ENCODE data around the gene REST. TPM values are rescaled to one million over a fixed set of nuclear protein-coding genes. Genes with fewer than 3 reads are reported as not detected.

The REST gene
- total and polyA plus RNA-seq, 2 donors (not counting 3 experiments of a cell fraction or from before 2014, with no cell fraction given), result 7.0 to 45.9 TPM

- CTCF ChIA-PET, result interaction anchor here (1.0 to 2.1 kb wide), 5 partner anchors 12 to 184 kb away, joined by 3 to 5 read pairs (median 3); no protein-coding TSS in a partner anchor
These were observed 71.8 kb downstream of the REST start for GRCh38 chr4:56979421-56980072.

More at GRCh38 chr4:56979421-56980072, 71.8 kb downstream of the REST start:
- Histone ChIP-seq H2AFZ (ENCODE audit: low read depth, low read length) (no peak overlapping the region), H3K4me2 (ENCODE audit: insufficient read depth, low read length) (peak overlapping the region; percentile 95), H3K9me3 (replicated peaks; ENCODE audit: control insufficient read depth, insufficient read depth, low read length) (no peaks in the 10 kb centered on the region), H3K27me3 (ENCODE audit: control insufficient read depth in 2 of 2, insufficient read depth in 2 of 2, low read length in 2 of 2) (no peaks in the 10 kb centered on the region), H3K9me1 (replicated peaks; ENCODE audit: control insufficient read depth, extremely low read depth, insufficient read depth, low read length) (no peaks in the 10 kb centered on the region), H3K27ac (ENCODE audit: insufficient read depth, low read depth, low read length) (peak overlapping the region; percentile 100), H3K4me3 (replicated peaks in 1 of 3; ENCODE audit: insufficient read depth in 1 of 3, low read depth in 1 of 3, low read length in 3 of 3) (peak overlapping the region; percentile 14 to 93 (median 88)), H3K4me1 (ENCODE audit: control insufficient read depth, extremely low read depth, insufficient read depth, low read length) (peaks cover 37% of the 10 kb centered on the region), H3K79me2 (ENCODE audit: control insufficient read depth, insufficient read depth, low read length) (peaks cover 80% of the 10 kb centered on the region), H3K9ac (replicated peaks; ENCODE audit: extremely low read depth, insufficient read depth, low read length) (peak overlapping the region; percentile 82), H3K36me3 (ENCODE audit: control insufficient read depth in 2 of 2, extremely low read depth in 1 of 2, insufficient read depth in 2 of 2, low read length in 2 of 2) (peaks cover 0 to 5% of the 10 kb centered on the region in 2 experiments), H4K20me1 (replicated peaks; ENCODE audit: control insufficient read depth, extremely low read depth, insufficient read depth, low read length) (no peaks in the 10 kb centered on the region)
- BruUV-seq (replicated peaks), result no TSS peak
- dilution Hi-C loops (cut with MboI; ENCODE audit: extremely low pct_ligation_motif_present, low sequenced_read_pairs) (no loop called here), intact Hi-C loops (cut with micrococcal nuclease) (loop anchor here (2.0 kb wide), 1 partner anchor 101 kb away; no protein-coding TSS in a partner anchor)
- no peak for TF ChIP-seq POLR2AphosphoS5 (IDR thresholded peaks at IDR 0.05; ENCODE audit: insufficient read depth, low read depth, low read length)
- TF ChIP-seq JUN (IDR thresholded peaks at IDR 0.05; ENCODE audit: borderline replicate concordance, insufficient read depth, insufficient read length, low read depth), result no peak
- TF ChIP-seq MAX (IDR thresholded peaks at IDR 0.05; ENCODE audit: insufficient read depth, insufficient read length), result no peak
- no peak for TF ChIP-seq EZH2 (IDR thresholded peaks at IDR 0.05; ENCODE audit: borderline replicate concordance, low read depth, low read length, severe bottlenecking)
- no peak for TF ChIP-seq FOS (IDR thresholded peaks at IDR 0.05; ENCODE audit: borderline replicate concordance, insufficient read depth, low read length)
- TF ChIP-seq CTCF (IDR thresholded peaks at IDR 0.05; ENCODE audit: extremely low read depth in 1 of 2, insufficient read depth in 1 of 2, low read depth in 1 of 2, low read length in 2 of 2), result no peak
- no peak for TF ChIP-seq POLR2A (IDR thresholded peaks at IDR 0.05; ENCODE audit: low read depth, low read length)
- FAIRE-seq (no peak), DNase-seq (ENCODE audit: low read depth, low spot score) (peak; percentile 44)
- POLR2A ChIA-PET, result interaction anchor here (0.7 to 1.2 kb wide), 4 partner anchors 16 to 102 kb away, joined by 3 to 5 read pairs (median 4); no protein-coding TSS in a partner anchor

All from endothelial cell of umbilical vein (primary cell).